Transverse colon (tissue), 4 donors: ENCODE data around the gene CHRNE. TPM values are rescaled to one million over a fixed set of nuclear protein-coding genes. Genes with fewer than 3 reads are reported as not detected.
A peak's percentile ranks its signal among the peaks of the same experiment; 100 is the strongest.
"Not testable (repeated sequence)": the region's sequence is repeated elsewhere in the genome, so short reads cannot be mapped to it uniquely, and the experiment has no call there.

Source experiments
- DNase-seq: peaks from one replicate; pipeline ENCODE4 v3.0.0-alpha.2; 2019
- H3K27ac ChIP-seq, 4 donors: fragments of 200-600 bp; sonication (generic); 2 replicates each; pipeline ENCODE4 v1.5.1; 2016 to 2018; ENCODE audit warnings: inconsistent platforms in 4 of 4
- H3K27me3 ChIP-seq: fragments of 200-600 bp; sonication (generic); 2 replicates; pipeline ENCODE4 v1.5.1; 2017; ENCODE audit warnings: inconsistent platforms
- H3K36me3 ChIP-seq, 4 donors: fragments of 200-600 bp; sonication (generic); 2 replicates each; pipeline ENCODE4 v1.5.1; 2017 to 2019; ENCODE audit warnings: inconsistent platforms in 4 of 4
- H3K4me1 ChIP-seq, 4 donors: fragments of 200-600 bp; sonication (generic); 2 replicates each; pipeline ENCODE4 v1.5.1; 2017 to 2020; ENCODE audit warnings: inconsistent platforms in 4 of 4
- H3K4me3 ChIP-seq, 4 donors: fragments of 200-600 bp; sonication (generic); 1 replicate in 1 of 4; 2 replicates in 3 of 4; pipeline versions ENCODE4 v1.5.1 to v1.6.1; 2017 to 2019; ENCODE audit warnings: inconsistent platforms in 4 of 4
- H3K9me3 ChIP-seq, 2 donors: fragments of 200-600 bp; sonication (generic); 2 replicates each; pipeline ENCODE4 v1.5.1; 2017 to 2019; ENCODE audit warnings: inconsistent platforms in 2 of 2
- CTCF ChIP-seq, 5 experiments: fragments of 200-600 bp in 3 of 5; fragments of 450-650 bp in 2 of 5; sonication (generic) in 3 of 5; IDR thresholded peaks; 1 replicate in 2 of 5; 2 replicates in 3 of 5; pipeline ENCODE4 v1.5.1; 2016 to 2017; ENCODE audit warnings: antibody characterized with exemption in 5 of 5, inconsistent platforms in 3 of 5, mild to moderate bottlenecking in 2 of 5, moderate library complexity in 1 of 5
- EP300 ChIP-seq: sonication (generic); formaldehyde crosslinking; IDR thresholded peaks from one replicate; pipeline ENCODE4 v1.6.1; 2017; ENCODE audit warnings: antibody characterized with exemption, low read depth
- POLR2A ChIP-seq: fragments of 450-650 bp; IDR thresholded peaks from one replicate; pipeline ENCODE4 v1.6.1; 2016; ENCODE audit warnings: antibody characterized with exemption, mild to moderate bottlenecking, moderate library complexity
- POLR2AphosphoS5 ChIP-seq, 3 donors: sonication (generic); formaldehyde crosslinking; IDR thresholded peaks; one replicate each; pipeline ENCODE4 v1.6.1; 2016; ENCODE audit warnings: antibody characterized with exemption in 3 of 3
- WGBS, 2 donors: methylation state at CpG; one replicate each; pipeline ENCODE4 v1.1.5; 2018; ENCODE audit warnings: low coverage in 1 of 2; 5-methylcytosine and 5-hydroxymethylcytosine counted together
- in situ Hi-C, 4 donors: fragments of 200-750 bp; cut with MboI; loops; one replicate each; pipeline versions ENCODE4 v1.15.0 to v1.15.1; 2017; ENCODE audit warnings: low sequenced_read_pairs in 3 of 4, low pct_ligation_motif_present in 1 of 4, low pct_unique_long_range_greater_than_20kb in 1 of 4
- intact Hi-C: fragments of 100-400 bp; cut with DNase I; formaldehyde crosslinking; loops from one replicate; pipeline ENCODE4 v1.15.1; 2023; ENCODE audit warnings: low total_unique reads
- total RNA-seq, 4 donors: library from RNA; depleted of rRNA; stranded (reverse); fragments of >200 nt; gene quantifications; one replicate each; pipeline ENCODE4 v1.1.0, GENCODE V29; 2016

The CHRNE gene
- total RNA-seq, 4 donors from 2014 or later: 0.32 TPM; not detected in 3

GRCh38 chr17:4913994-4914393 lies 11.1 kb upstream of the CHRNE start:
- WGBS, 2 donors: 38 to 53% methylated on average over 1 of the region's 1 CpG
- TF ChIP-seq CTCF (IDR thresholded peaks at IDR 0.05) (peak in 1 of 5 experiments; percentile 25), POLR2AphosphoS5 (IDR thresholded peaks at IDR 0.05) (no peak), EP300 (no peak), POLR2A (no peak)
- DNase-seq: no peak
- H3K36me3 ChIP-seq: no peaks in the 10 kb centered on the region
- H3K4me1 ChIP-seq: peaks cover 3 to 13% (median 10%) of the 10 kb centered on the region in 4 donors
- no peaks in the 10 kb centered on the region for H3K9me3 ChIP-seq
- no peak overlapping the region for H3K27ac ChIP-seq
- H3K4me3 ChIP-seq: no peak overlapping the region
- in situ Hi-C loops: loop anchor here in 3 of 4 donors (5.0 to 25.0 kb wide), 4 partner anchors 61 to 151 kb away; partner anchors contain the start of gene CAMTA2 (in 1 of the 3)
- H3K27me3 ChIP-seq: no peaks in the 10 kb centered on the region
- intact Hi-C loops: no loop called here

DNA sequence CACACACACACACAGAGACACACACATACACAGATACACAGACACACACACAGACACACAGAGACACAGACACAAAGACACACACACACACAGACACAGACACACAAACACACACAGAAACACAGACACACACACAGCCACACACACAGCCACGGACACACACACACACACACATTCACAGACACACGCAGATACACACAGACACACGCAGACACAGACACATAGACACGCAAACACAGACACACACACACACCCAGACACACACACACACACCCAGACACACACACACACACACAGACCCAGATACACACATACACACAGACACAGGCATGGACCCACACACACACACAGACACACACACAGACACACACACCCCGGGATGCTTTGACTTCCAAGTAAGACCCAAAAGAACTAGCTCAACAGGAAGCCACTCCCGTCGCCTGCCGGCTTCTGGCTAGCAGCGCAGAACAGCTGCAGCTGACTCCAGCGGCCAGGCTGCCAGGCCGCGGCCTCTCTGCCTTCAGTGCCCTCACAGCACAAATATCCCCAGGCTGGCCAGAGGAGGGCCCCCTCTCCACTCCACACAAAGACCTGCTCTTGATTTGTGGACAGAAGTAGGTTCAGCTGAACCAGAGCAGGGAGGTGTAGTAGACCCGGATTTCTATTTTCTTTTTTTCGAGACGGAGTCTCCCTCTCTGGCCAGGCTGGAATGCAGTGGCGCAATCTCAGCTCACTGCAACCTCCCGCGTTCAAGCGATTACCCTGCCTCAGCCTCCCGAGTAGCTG lies 6.0 kb upstream of the CHRNE start:
- Histone ChIP-seq H3K4me3 (no peak overlapping the region), H3K36me3 (no peaks in the 10 kb centered on the region), H3K4me1 (peaks cover 3 to 11% (median 7%) of the 10 kb centered on the region in 4 donors), H3K27me3 (no peaks in the 10 kb centered on the region), H3K9me3 (no peaks in the 10 kb centered on the region), H3K27ac (peak overlapping the region in 3 of 4 donors; percentile 4 to 53 (median 52))
- intact Hi-C loops (loop anchor here (5.0 kb wide), 1 partner anchor 153 kb away; no protein-coding TSS in a partner anchor), in situ Hi-C loops (loop anchor here in 2 of 4 donors (25.0 kb wide), 1 partner anchor 153 kb away; no protein-coding TSS in a partner anchor)
- TF ChIP-seq POLR2AphosphoS5 (IDR thresholded peaks at IDR 0.05) (peak in 2 of 3 donors; percentile 20 to 46), CTCF (IDR thresholded peaks at IDR 0.05) (peak; percentile 79 to 96 (median 84)), POLR2A (no peak)
- WGBS, 2 donors: 20 to 23% methylated on average over 2 to 20 of the region's 20 CpGs
- DNase-seq: peak; percentile 90

DNA sequence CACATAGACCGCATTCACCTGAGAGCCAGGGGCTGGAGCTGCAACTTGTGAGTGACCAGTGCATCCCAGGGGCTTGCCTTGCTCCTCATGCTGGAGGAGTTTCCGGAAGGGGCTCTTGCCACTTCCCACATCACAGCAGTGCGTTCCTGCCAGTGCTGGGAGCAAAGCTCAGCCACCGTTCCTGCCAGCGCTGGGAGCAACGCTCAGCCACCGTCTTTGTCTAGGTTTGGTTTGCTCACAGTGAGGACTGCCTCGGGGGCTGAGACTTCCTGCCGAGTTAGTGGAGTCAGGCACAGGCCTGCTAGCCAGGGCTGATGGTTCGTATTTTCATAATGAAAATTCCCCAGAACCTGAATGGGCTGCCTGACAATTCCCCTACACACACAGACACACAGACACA lies 5.4 kb upstream of the CHRNE start:
- Histone ChIP-seq H3K4me1 (peaks cover 3 to 12% (median 7%) of the 10 kb centered on the region in 4 donors), H3K4me3 (no peak overlapping the region), H3K36me3 (no peaks in the 10 kb centered on the region), H3K27me3 (no peaks in the 10 kb centered on the region), H3K27ac (peak overlapping the region in 2 of 4 donors; percentile 4 to 53), H3K9me3 (no peaks in the 10 kb centered on the region)
- in situ Hi-C loops (loop anchor here in 2 of 4 donors (25.0 kb wide), 1 partner anchor 154 kb away; no protein-coding TSS in a partner anchor), intact Hi-C loops (loop anchor here (5.0 kb wide), 1 partner anchor 154 kb away; no protein-coding TSS in a partner anchor)
- DNase-seq: no peak
- WGBS, 2 donors: 71 to 83% methylated on average over 4 to 10 of the region's 10 CpGs
- no peak for TF ChIP-seq CTCF (IDR thresholded peaks at IDR 0.05)
- TF ChIP-seq POLR2AphosphoS5 (IDR thresholded peaks at IDR 0.05): no peak
- TF ChIP-seq EP300: no peak
- no peak for TF ChIP-seq POLR2A

- H3K36me3 ChIP-seq, H3K4me3 ChIP-seq, DNase-seq, H3K27me3 ChIP-seq, H3K9me3 ChIP-seq, H3K27ac ChIP-seq: not testable (repeated sequence)
- H3K4me1 ChIP-seq: peaks cover 3 to 19% (median 9%) of the 10 kb centered on the region in 4 donors
- in situ Hi-C loops (loop anchor here in 2 of 4 donors (25.0 kb wide), 1 partner anchor 156 kb away; no protein-coding TSS in a partner anchor), intact Hi-C loops (loop anchor here (5.0 kb wide), 1 partner anchor 156 kb away; no protein-coding TSS in a partner anchor)
Measured at GRCh38 chr17:4906642-4907041, 3.7 kb upstream of the CHRNE start.
